ACC112 (cell line): ENCODE data around the gene GPR183.
A peak's percentile ranks its signal among the peaks of the same experiment; 100 is the strongest.

Experiments
- H2AFZ ChIP-seq: fragments of 200-600 bp; sonication (generic); one replicate; pipeline ENCODE4 v1.6.0; 2017; ENCODE audit warnings: antibody characterized with exemption, low read length; ENCODE audit not compliant: unreplicated experiment
- H3K27ac ChIP-seq: fragments of 200-600 bp; sonication (generic); 2 replicates; pipeline ENCODE4 v1.5.1; 2014; ENCODE audit warnings: low read depth, mild to moderate bottlenecking, antibody characterized with exemption, low read length, moderate library complexity
- H3K27me3 ChIP-seq: fragments of 200-600 bp; sonication (generic); 2 replicates; pipeline ENCODE4 v1.6.1; 2014; ENCODE audit warnings: mild to moderate bottlenecking, antibody characterized with exemption, low read length, moderate library complexity, mixed read lengths; ENCODE audit not compliant: insufficient read depth
- H3K36me3 ChIP-seq: fragments of 200-600 bp; sonication (generic); 2 replicates; pipeline ENCODE4 v1.6.1; 2016; ENCODE audit warnings: mild to moderate bottlenecking, antibody characterized with exemption, low read length, moderate library complexity, mixed read lengths; ENCODE audit not compliant: insufficient read depth
- H3K4me1 ChIP-seq: fragments of 200-600 bp; sonication (generic); one replicate; pipeline ENCODE4 v1.6.1; 2016; ENCODE audit warnings: low read length, mixed read lengths; ENCODE audit not compliant: insufficient read depth, unreplicated experiment, control insufficient read depth
- H3K4me3 ChIP-seq: fragments of 200-600 bp; sonication (generic); 2 replicates; pipeline ENCODE4 v1.5.1; 2014; ENCODE audit warnings: mild to moderate bottlenecking, low read depth, low read length
- H3K79me2 ChIP-seq: fragments of 200-600 bp; sonication (generic); one replicate; pipeline ENCODE4 v1.6.0; 2016; ENCODE audit warnings: low read length; ENCODE audit not compliant: control insufficient read depth, unreplicated experiment, insufficient read depth

GPR183 gene

DNA sequence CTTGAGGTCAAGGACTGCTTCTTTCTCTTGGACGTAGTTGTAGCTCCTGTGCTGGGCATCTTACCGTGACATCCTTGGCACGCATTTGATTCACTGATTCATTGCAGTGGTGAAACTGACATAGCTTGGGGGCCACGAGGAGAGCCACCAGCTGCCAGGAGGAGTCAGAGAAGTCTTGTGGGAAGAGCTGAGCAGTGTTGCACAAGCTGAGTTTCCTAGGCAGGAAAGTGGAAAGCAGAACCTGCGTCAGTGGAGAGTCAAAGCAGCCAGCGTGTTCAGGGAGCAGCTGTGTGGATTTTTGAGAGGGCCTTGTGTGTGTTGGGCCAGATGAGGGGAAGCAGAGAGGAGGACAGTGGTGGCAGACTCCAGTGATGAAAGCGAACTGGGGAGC, 5.3 kb upstream of the GPR183 start:
- Histone ChIP-seq H3K4me1 (peaks cover 69% of the 10 kb centered on the region), H2AFZ (no peak overlapping the region), H3K36me3 (peaks cover 3% of the 10 kb centered on the region; the same call in 1 of the 2 replicates), H3K4me3 (no peak overlapping the region), H3K27me3 (no peaks in the 10 kb centered on the region), H3K27ac (peak overlapping the region; percentile 91), H3K79me2 (peaks cover 3% of the 10 kb centered on the region)

- Histone ChIP-seq H3K4me3 (no peak overlapping the region), H3K79me2 (peaks cover 3% of the 10 kb centered on the region), H3K4me1 (peaks cover 74% of the 10 kb centered on the region), H3K27me3 (no peaks in the 10 kb centered on the region), H2AFZ (no peak overlapping the region), H3K27ac (peak overlapping the region; percentile 91), H3K36me3 (peaks cover 3% of the 10 kb centered on the region; the same call in 1 of the 2 replicates)
These were observed 4.7 kb upstream of the GPR183 start for GRCh38 chr13:99311748-99312492.

DNA sequence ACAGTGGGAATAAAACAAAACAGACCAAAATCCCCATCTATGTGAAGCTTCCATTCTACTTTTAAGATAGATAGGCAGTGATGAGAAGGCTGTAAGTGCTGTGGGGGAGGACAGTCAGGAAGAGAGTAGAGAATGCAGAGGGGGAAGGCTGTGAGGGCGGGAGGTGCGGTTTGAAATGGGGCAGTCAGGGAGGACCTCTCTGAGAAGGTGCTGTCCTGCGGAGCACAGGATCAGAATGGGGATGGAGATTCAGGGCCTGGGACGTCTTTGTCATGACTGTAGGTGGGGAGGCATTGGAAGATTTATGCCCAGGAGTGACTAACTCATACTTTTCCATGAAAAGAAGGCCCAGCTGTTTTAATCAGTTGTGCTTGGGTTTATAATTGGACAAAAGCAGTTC, 3.9 kb upstream of the GPR183 start:
- Histone ChIP-seq H3K4me1 (peaks cover 76% of the 10 kb centered on the region), H3K27me3 (no peaks in the 10 kb centered on the region), H3K27ac (peak overlapping the region; percentile 91), H3K79me2 (peaks cover 3% of the 10 kb centered on the region), H3K36me3 (peaks cover 3% of the 10 kb centered on the region; the same call in 1 of the 2 replicates), H3K4me3 (no peak overlapping the region), H2AFZ (no peak overlapping the region)

DNA sequence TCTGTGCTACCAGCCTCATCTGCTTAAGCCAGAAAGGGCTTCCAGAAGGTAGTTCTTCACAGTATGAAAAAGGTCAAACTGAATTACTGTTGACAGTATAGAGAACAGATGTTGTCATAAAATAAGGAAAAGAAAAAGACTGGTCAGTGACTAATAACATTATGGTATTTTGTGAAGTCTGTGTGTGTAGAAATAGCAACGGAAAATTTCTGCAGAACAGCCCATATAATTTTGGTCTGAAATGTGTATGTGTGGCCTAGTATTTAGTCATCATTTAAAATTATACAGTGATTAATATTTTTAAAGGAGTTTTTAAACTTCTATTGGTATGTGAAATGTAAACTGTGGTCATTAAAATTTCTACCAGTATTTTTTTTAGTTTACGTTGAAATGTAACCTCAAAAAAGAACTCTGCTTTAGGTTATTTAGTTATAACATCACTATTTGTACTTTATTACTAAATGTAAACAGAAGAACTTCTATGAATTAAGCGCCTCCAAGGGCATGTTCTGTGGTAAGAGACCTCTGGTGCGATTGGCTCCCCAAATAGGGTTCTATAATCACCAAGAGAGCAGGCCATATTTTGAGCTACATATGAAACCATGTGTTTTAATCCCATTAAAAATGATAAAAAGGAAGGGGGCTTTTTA, 3.3 kb upstream of the GPR183 start:
- H3K27ac ChIP-seq: peak overlapping the region; percentile 91
- H3K79me2 ChIP-seq: peaks cover 3% of the 10 kb centered on the region
- no peak overlapping the region for H3K4me3 ChIP-seq
- peaks cover 3% of the 10 kb centered on the region; the same call in 1 of the 2 replicates for H3K36me3 ChIP-seq
- H3K4me1 ChIP-seq: peaks cover 75% of the 10 kb centered on the region
- no peaks in the 10 kb centered on the region for H3K27me3 ChIP-seq
- no peak overlapping the region for H2AFZ ChIP-seq

DNA sequence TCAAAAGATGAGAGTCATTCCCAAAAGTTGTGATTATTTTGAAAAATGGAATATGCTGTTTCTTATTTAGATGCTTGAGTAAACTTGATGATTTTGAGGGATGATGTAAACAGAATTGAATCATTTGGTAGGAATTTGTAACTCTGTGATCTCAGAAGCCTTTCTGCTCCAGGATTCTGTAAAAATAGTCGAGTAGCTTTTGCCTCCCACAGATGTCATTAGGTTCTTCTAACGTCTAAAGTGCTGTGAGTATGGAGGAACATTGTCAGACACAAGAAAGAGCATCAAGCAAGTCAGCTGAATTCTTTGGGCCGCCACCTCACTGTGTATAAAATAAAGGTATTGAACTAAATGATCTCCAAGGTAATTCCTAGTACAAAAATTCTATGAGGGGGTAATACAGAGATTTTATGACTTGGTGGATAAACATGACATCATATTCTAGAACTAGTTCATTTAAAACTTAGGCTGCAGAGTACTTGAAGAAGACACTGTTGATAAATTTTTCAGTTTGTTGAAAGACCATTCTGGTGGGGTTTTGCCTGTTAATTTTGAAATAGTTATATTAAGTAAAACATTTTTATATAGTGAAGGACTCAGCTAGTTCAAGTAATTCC, 1.4 kb upstream of the GPR183 start:
- peaks cover 2% of the 10 kb centered on the region for H3K79me2 ChIP-seq
- 0 out of 2 replicates have a peak overlapping the region, but pooled peaks have one; percentile 23 for H3K4me3 ChIP-seq
- H3K27ac ChIP-seq: peak overlapping the region; percentile 85
- peaks cover 57% of the 10 kb centered on the region for H3K4me1 ChIP-seq
- H3K36me3 ChIP-seq: no peaks in the 10 kb centered on the region
- H2AFZ ChIP-seq: no peak overlapping the region
- H3K27me3 ChIP-seq: no peaks in the 10 kb centered on the region

- H3K4me1 ChIP-seq: peaks cover 50% of the 10 kb centered on the region
- no peaks in the 10 kb centered on the region for H3K27me3 ChIP-seq
- H3K4me3 ChIP-seq: 0 out of 2 replicates have a peak overlapping the region, but pooled peaks have one; percentile 23
- no peaks in the 10 kb centered on the region for H3K36me3 ChIP-seq
- H2AFZ ChIP-seq: no peak overlapping the region
- H3K79me2 ChIP-seq: no peaks in the 10 kb centered on the region
- H3K27ac ChIP-seq: peak overlapping the region; percentile 85
These were observed 595 bp upstream of the GPR183 start for GRCh38 chr13:99307648-99308339.

GRCh38 chr13:99305566-99305965, 1.6 kb downstream of the GPR183 start:
- H2AFZ ChIP-seq: no peak overlapping the region
- no peak overlapping the region for H3K27ac ChIP-seq
- H3K27me3 ChIP-seq: no peaks in the 10 kb centered on the region
- no peaks in the 10 kb centered on the region for H3K79me2 ChIP-seq
- peaks cover 30% of the 10 kb centered on the region for H3K4me1 ChIP-seq
- H3K36me3 ChIP-seq: no peaks in the 10 kb centered on the region
- no peak overlapping the region for H3K4me3 ChIP-seq

DNA sequence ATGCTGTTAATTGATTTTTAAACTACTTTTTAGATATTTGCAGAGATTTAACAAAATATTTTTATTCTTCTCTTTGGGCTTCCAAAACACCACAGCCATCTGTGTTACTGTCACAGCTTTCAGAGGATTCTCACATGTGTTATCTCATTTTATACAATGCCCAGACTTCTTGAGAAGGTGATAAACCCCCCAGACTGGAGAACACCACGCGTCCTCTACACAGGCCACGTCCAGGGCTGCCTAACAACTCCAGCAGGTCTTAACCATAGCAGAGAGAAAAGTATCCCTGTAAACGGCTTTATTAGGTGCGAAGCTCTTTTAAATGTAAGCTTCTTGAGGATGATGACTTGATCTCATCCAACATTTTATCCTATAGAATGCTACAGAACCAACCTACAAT, 2.0 kb downstream of the GPR183 start:
- H3K79me2 ChIP-seq: no peaks in the 10 kb centered on the region
- H3K36me3 ChIP-seq: no peaks in the 10 kb centered on the region
- peaks cover 26% of the 10 kb centered on the region for H3K4me1 ChIP-seq
- H3K27ac ChIP-seq: no peak overlapping the region
- no peaks in the 10 kb centered on the region for H3K27me3 ChIP-seq
- no peak overlapping the region for H2AFZ ChIP-seq
- H3K4me3 ChIP-seq: no peak overlapping the region

DNA sequence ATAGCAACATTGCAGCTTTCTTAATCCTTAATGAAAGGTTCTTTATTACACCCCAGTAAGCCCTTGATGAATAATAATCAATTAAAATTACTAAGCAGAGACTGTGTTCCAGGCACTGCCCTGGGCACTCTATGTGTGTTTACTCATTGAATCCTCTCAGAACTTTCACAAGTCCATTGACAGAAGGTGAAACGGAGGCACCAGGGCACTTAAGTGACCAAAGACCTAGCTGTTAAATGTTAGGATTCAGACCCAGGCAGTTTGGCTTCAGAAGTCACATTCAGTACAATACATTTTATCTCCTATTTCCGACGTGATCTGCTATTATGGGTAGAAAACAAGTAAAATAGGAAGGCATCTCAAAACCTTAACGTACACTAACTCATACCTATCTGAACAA, 2.7 kb downstream of the GPR183 start:
- no peaks in the 10 kb centered on the region for H3K27me3 ChIP-seq
- no peak overlapping the region for H2AFZ ChIP-seq
- H3K4me1 ChIP-seq: peaks cover 22% of the 10 kb centered on the region
- H3K79me2 ChIP-seq: no peaks in the 10 kb centered on the region
- no peaks in the 10 kb centered on the region for H3K36me3 ChIP-seq
- H3K4me3 ChIP-seq: no peak overlapping the region
- no peak overlapping the region for H3K27ac ChIP-seq

DNA sequence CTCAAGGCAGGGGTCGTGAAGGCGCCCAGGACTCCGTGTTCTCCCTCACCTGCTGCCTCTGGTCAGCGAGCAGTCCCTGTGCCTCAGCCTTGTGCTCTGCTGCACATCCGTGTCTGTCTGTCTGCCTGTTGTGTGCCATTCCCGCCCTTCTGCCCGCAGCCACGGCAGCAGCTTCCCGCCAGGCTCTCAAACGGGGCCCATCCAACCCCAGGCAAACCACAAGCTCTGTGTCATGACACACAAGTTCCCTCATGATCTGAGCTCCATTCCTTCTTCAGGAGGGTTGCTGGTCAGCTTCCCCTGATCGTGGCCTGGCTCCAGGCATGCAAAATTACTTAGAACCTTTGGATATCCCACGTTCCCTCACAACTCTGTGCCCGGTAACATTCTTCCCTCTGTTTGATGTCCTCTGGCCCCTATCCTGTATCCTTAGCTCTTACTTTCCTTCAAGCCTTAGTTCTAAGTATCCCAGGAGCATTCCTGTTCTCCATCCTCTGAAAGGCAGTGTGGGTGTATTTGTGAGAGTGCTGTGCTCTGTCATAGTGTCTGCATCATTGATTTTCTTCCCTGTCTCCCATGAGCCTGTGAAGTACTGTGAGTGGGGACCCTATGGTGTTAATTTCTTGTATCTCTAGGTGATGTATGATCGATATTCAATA, 3.2 kb downstream of the GPR183 start:
- Histone ChIP-seq H3K79me2 (no peaks in the 10 kb centered on the region), H3K4me3 (no peak overlapping the region), H3K27me3 (no peaks in the 10 kb centered on the region), H3K4me1 (peaks cover 22% of the 10 kb centered on the region), H2AFZ (no peak overlapping the region), H3K36me3 (no peaks in the 10 kb centered on the region), H3K27ac (no peak overlapping the region)
